Ishikawa (cell line): Measurements from ENCODE around the gene PPARG.

Experiments
- CEBPB ChIP-seq: IDR thresholded peaks from 2 replicates; pipeline ENCODE4 v1.6.1; 2012
- CREB1 ChIP-seq: IDR thresholded peaks from 2 replicates; pipeline ENCODE4 v1.6.1; 2012; ENCODE audit warnings: low read depth
- EGR1 ChIP-seq: IDR thresholded peaks from 2 replicates; pipeline ENCODE4 v1.6.1; 2012
- EP300 ChIP-seq: IDR thresholded peaks from 2 replicates; pipeline ENCODE4 v1.6.1; 2012; ENCODE audit warnings: borderline replicate concordance
- FOXM1 ChIP-seq: IDR thresholded peaks from 2 replicates; pipeline ENCODE4 v1.6.1; 2012; ENCODE audit warnings: low read depth, borderline replicate concordance
- NFIC ChIP-seq: IDR thresholded peaks from 2 replicates; pipeline ENCODE4 v1.6.1; 2012
- RAD21 ChIP-seq: IDR thresholded peaks from 2 replicates; pipeline ENCODE4 v1.6.1; 2012; ENCODE audit warnings: low read depth
- REST ChIP-seq: IDR thresholded peaks from 2 replicates; pipeline ENCODE4 v1.6.1; 2012; ENCODE audit warnings: low read depth, mild to moderate bottlenecking
- TAF1 ChIP-seq: IDR thresholded peaks from 2 replicates; pipeline ENCODE4 v1.6.1; 2012; ENCODE audit warnings: low read depth, mild to moderate bottlenecking
- TCF12 ChIP-seq: IDR thresholded peaks from 2 replicates; pipeline ENCODE4 v1.6.1; 2012; ENCODE audit warnings: low read depth
- TEAD4 ChIP-seq: IDR thresholded peaks from 2 replicates; pipeline ENCODE4 v1.6.1; 2012
- USF1 ChIP-seq: IDR thresholded peaks from 2 replicates; pipeline ENCODE4 v1.6.1; 2012
- YY1 ChIP-seq: IDR thresholded peaks from 2 replicates; pipeline ENCODE4 v1.6.1; 2012; ENCODE audit warnings: low read depth
- ZBTB7A ChIP-seq: IDR thresholded peaks from 2 replicates; pipeline ENCODE4 v1.6.1; 2012; ENCODE audit warnings: low read depth
- TF ChIP-seq, protein P1 (sequence below): IDR thresholded peaks from 2 replicates; pipeline ENCODE4 v1.6.1; 2012

PPARG gene

DNA sequence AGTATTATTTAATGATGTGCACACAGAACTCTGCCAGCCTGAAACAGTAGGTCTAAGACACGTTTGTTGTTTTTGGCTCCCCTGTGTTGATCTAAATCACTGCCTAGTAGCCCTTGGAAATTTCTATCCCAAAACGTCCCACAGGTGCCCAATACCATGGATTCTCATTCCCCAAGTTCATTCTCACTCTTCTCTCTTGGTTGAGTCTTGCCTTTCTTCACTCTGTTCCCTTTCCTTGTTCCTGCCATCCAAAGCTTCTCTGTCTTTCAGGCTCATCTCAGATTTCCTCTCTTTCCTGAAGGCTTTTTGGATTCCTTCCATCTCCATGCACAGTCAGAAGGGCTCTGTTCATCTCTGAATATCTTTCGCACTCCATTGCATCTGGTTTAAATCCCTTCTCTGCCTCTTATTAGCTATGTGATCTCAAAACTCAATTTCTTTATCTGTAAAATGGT lies 54.2 kb downstream of the PPARG start:
- TF ChIP-seq USF1 (no peak), CREB1 (no peak), EP300 (no peak), EGR1 (no peak)
- TF ChIP-seq, protein P1, sequence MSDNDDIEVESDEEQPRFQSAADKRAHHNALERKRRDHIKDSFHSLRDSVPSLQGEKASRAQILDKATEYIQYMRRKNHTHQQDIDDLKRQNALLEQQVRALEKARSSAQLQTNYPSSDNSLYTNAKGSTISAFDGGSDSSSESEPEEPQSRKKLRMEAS: no peak

GRCh38 chr3:12345141-12345561 lies 56.3 kb downstream of the PPARG start:
- TF ChIP-seq FOXM1 (no peak), REST (no peak), TCF12 (no peak), NFIC (no peak), USF1 (no peak), YY1 (no peak), ZBTB7A (no peak), TAF1 (no peak), EP300 (no peak), RAD21 (no peak), CEBPB (no peak), EGR1 (no peak), CREB1 (no peak), TEAD4 (no peak)
- TF ChIP-seq, protein P1: no peak

GRCh38 chr3:12345584-12346494 lies 57.0 kb downstream of the PPARG start:
- TF ChIP-seq EP300 (no peak), REST (no peak), NFIC (no peak)

GRCh38 chr3:12347301-12347700 lies 58.4 kb downstream of the PPARG start:
- TF ChIP-seq RAD21 (no peak), NFIC (no peak), TAF1 (no peak), YY1 (no peak), EP300 (no peak), FOXM1 (no peak), TEAD4 (no peak), REST (no peak), ZBTB7A (no peak), USF1 (no peak), CEBPB (no peak), TCF12 (no peak), EGR1 (no peak), CREB1 (no peak)
- TF ChIP-seq, protein P1: no peak
